Stimulated activated CD8-positive, alpha-beta memory T cell treated with anti-CD3 and anti-CD28 coated beads, Interleukin-2, amount 100 ng/mL, for 48 hours (primary cell): ENCODE measurements around the gene KCTD2.
"Not testable (repeated sequence)": the region's sequence is repeated elsewhere in the genome, so short reads cannot be mapped to it uniquely, and the experiment has no call there.

Source experiments
- DNase-seq, 2 donors: peaks; one replicate each; pipeline ENCODE4 v3.0.0-alpha.2; 2020; ENCODE audit warnings: low read depth in 2 of 2

Gene KCTD2

GRCh38 chr17:75049706-75050105 is 2.7 kb downstream of the KCTD2 start:
- DNase-seq: no peak

DNA sequence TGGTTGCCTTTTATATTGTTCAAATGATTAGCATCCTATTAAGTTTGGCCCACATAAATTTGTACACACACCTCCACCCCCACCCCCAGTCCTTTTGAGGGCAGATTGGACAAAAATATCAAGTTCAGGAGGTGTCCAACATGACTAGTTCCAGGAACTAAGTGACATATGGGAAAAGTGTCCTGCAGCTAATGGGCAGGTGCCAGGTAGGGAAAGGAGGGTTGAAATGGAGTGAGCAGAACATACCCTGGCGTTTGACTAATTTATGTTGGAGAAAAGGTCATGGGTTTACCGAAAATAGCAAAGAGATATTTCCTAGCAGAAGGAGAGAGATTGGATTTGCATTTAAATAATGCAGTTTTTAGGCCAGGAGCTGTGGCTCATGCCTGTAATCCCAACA is 4.9 kb downstream of the KCTD2 start:
- DNase-seq: no peak

DNA sequence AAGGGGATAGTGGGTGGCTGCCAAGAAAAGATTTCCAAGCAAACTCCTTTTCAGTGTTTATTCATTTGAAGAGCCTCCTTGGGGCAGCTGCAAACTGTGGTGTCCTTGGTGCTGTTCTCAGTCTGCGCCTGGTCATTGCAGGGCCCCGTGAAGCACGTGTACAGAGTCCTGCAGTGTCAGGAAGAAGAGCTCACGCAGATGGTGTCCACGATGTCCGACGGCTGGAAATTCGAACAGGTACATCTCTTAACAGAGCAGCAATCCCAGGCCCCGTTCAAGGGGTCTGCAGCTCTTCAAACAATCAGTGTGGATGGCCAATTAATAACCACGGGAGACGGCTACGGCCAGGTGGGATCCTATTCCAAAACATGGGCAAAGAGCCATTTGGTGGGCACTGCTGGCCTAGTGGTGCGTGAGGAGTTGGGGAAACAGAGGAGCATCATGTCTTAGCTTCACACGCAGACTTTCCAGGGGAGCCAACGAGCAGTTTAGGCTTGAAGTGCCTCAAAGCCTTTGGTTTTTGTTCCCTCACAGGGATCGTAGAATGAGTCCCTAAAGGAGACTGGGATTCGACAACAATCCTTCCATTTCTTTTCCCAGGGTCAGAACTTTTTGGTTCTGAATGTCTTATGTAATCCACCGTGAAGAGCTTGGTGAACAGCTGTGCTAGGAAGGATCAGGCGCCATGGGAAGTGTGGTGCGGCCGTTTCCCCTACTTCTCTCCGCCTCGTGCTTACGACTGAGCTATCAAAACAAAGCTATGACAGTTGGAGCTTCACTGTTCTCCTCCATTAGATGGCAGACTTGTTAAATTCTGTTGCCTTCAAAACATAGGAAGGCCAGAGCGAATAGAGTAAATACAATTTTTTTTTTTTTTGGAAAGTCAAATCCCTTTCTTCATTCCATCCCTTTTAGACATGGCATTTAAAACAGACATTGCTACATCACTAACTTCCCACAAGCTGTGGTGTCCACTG is 12.6 kb downstream of the KCTD2 start:
- no peak for DNase-seq

GRCh38 chr17:75060434-75061054 is 13.5 kb downstream of the KCTD2 start:
- DNase-seq: no peak

GRCh38 chr17:75061055-75061438 is 14.0 kb downstream of the KCTD2 start:
- no peak for DNase-seq

GRCh38 chr17:75061618-75062017 is 14.6 kb downstream of the KCTD2 start:
- DNase-seq: no peak

DNA sequence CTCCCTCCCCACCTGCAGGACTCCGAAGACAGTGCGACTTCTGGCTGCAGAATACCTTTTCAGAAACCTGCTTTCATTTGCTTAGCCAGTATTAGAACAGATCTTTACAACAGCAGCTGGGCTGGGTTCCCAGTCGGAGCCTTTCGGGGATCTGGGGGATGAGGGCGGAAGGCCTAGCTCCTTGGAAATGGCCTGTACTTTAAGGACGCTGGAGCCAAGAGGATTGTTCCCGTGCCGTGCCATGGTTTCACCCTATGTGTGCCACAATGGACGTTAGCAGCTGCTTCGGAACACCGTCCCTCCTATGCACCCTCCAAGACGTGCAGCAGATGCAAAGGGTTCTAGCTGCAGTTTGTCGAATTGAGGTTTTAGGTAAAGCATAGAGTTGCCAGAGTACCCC is 16.2 kb downstream of the KCTD2 start:
- DNase-seq: no peak

DNA sequence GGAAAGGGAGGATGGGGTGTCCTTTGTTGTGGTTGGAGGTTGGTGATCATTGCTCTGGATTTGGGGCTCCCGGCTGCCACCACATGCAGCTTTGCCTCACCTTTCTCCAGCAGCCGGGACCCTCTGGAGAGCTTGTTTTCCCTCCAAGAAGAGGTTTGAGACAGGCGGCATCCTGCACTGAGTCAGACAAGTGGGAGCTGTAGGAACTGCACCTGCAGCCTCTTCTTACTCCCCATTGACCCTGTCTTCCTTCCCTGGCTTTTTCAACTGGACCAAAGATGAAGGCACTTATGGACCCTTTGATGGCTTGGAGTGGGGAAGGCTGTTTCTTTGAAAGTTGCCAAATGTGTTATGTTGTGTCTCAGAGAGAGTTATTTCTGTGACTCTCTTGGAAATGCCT is 16.6 kb downstream of the KCTD2 start:
- no peak for DNase-seq

GRCh38 chr17:75064040-75064439 is 17.0 kb downstream of the KCTD2 start:
- DNase-seq: no peak

GRCh38 chr17:75064460-75064859 is 17.4 kb downstream of the KCTD2 start:
- no peak for DNase-seq

- DNase-seq: no peak
Measured at GRCh38 chr17:75064867-75065561, 18.0 kb downstream of the KCTD2 start.

GRCh38 chr17:75065562-75066151 is 18.6 kb downstream of the KCTD2 start:
- DNase-seq: no peak

GRCh38 chr17:75067856-75068255 is 20.8 kb downstream of the KCTD2 start:
- DNase-seq: no peak

DNA sequence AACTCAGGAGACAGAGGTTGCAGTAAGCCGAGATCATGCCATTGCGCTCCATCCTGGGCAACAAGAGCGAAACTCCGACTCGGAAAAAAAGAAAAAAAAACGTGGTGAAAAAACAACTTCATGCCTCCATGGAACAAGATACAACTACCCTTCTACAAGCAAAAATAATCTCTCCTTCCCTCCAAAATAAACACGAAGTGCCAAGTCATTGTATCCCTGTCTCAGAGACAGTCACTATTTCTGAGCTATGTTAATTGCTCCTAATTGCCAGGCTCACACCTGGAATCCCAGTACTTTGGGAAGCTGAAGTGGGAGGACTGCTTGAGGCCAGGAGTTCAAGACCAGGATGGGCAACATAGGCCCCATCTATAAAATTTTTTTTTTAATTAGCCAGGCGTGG is 21.7 kb downstream of the KCTD2 start:
- no peak for DNase-seq

DNA sequence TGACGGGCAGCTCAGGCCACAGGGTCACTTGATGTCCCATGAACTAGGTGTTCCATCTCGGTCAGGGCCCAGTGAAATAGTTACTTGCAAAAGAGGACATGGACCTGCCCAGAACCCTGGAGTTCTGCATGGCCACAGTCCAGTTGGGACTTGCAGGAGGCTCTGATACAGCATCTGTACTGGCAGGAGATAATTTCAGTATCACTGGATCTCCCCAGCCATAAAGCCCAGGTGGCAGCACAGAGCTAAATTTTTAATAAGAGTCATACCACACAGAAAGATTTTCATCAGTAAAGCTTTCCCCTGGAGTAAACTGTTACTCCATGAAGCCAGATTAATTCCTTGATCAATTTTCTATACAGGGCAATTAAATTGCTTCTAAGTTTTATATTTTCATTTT is 22.8 kb downstream of the KCTD2 start:
- DNase-seq: no peak

DNA sequence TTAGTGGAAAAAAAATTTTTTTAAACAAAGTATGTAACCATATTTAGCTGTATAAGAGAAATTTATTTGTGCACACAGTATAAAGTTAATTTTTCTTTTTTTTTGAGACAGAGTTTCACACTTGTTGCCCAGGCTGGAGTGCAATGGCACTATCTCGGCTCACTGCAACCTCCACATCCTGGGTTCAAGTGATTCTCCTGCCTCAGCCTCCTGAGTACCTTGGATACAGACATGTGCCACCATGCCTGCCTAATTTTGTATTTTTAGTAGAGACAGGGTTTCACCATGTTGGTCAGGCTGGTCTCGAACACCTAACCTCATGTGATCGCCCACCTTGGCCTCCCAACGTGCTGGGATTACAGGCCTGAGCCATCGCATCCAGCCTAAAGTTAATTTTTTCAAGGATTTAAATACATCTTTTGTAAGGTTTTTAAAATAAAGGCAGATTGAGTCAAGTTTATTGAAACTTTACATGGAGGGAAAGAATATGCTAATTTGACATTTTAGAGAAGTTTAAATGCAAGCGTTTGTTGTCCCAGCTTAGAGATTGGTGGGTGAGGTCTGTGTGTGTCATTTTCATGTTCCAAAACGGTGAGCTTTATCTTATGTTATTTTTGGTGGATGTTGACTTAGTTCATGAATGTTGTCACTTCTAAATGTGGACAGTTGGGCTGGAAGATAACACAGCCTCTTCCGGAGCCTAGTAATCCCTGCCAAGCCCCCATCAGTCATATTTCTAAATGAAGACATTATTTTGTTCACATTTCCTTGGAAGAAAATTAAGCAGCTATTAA is 24.6 kb downstream of the KCTD2 start:
- DNase-seq: not testable (repeated sequence)

GRCh38 chr17:75072909-75073308 is 25.9 kb downstream of the KCTD2 start:
- not testable (repeated sequence) for DNase-seq

DNA sequence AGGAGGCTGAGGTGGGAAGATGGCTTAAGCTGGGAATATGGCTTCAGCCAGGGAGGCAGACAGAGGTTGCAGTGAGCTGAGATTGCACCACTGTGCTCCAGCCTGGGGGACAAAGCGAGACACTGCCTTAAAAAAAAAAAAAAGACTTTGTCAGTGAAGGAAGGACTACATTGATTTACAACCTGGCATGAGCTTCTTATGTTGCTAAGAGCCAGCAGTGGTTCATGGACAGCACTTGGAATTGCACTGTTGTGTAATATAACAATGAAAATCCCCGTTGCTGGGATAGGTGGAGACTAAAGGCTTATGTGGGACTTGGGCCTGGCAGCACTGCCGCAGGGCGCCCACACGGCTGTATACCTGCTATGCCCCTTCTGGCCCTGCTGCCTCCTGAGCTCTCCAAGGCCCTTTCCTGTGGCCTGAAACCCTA is 26.6 kb downstream of the KCTD2 start:
- no peak for DNase-seq

DNA sequence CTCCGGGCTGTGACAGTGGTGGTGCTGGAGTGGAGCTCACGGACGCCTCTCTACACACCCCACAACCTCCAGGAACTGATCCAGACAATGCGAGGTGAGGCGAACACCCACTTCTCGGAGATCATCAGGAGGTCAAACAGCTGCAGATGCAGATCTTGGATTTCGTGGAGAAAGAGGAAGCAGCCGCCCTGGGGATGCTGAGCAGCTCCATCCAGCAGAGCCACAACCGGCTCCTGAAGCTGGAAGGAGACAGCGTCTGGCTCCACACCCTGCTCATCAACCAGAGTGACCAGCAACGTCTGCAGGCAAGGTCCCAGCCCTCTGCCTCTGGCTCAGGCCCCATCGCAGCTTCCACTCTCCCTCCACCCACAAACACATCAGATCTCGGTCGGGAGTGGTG is 27.5 kb downstream of the KCTD2 start:
- no peak for DNase-seq

- DNase-seq: no peak
Measured at GRCh38 chr17:75075597-75076336, 28.7 kb downstream of the KCTD2 start.

- no peak for DNase-seq
Measured at GRCh38 chr17:75077072-75077495, 30.1 kb downstream of the KCTD2 start.
